ENCODE results near the gene RPS18.

- no peak for TF ChIP-seq POLR2A (IDR thresholded peaks at IDR 0.05)
- TF ChIP-seq, protein P1, sequence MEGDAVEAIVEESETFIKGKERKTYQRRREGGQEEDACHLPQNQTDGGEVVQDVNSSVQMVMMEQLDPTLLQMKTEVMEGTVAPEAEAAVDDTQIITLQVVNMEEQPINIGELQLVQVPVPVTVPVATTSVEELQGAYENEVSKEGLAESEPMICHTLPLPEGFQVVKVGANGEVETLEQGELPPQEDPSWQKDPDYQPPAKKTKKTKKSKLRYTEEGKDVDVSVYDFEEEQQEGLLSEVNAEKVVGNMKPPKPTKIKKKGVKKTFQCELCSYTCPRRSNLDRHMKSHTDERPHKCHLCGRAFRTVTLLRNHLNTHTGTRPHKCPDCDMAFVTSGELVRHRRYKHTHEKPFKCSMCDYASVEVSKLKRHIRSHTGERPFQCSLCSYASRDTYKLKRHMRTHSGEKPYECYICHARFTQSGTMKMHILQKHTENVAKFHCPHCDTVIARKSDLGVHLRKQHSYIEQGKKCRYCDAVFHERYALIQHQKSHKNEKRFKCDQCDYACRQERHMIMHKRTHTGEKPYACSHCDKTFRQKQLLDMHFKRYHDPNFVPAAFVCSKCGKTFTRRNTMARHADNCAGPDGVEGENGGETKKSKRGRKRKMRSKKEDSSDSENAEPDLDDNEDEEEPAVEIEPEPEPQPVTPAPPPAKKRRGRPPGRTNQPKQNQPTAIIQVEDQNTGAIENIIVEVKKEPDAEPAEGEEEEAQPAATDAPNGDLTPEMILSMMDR (IDR thresholded peaks at IDR 0.05): no peak
Measured at GRCh38 chr6:33252759-33253158, 19.1 kb upstream of the RPS18 start.
